ENCODE data around the gene SLC1A1.
A peak's percentile ranks its signal among the peaks of the same experiment; 100 is the strongest.

SLC1A1 gene

GRCh38 chr9:4573634-4574389 lies 83.5 kb downstream of the SLC1A1 start:
- peaks cover 21 to 85% of the 10 kb centered on the region in 2 experiments for H3K36me3 ChIP-seq (ENCODE audit: control insufficient read depth in 1 of 2, insufficient read depth in 2 of 2, low read depth in 1 of 2, low read length in 2 of 2)
- DNase-seq, result no peak
- no peak overlapping the region for H2BK5ac ChIP-seq (ENCODE audit: low read depth, low read length, poor library complexity, severe bottlenecking)
- no peak overlapping the region for H3K14ac ChIP-seq (ENCODE audit: low read length in 2 of 2)
- no peak overlapping the region for H2AFZ ChIP-seq (ENCODE audit: low read depth, low read length)
- H2BK12ac ChIP-seq (ENCODE audit: low read length in 2 of 2), result no peak overlapping the region
- no peaks in the 10 kb centered on the region for H3K79me1 ChIP-seq (replicated peaks; ENCODE audit: low read length, poor library complexity, severe bottlenecking)
- no peak overlapping the region for H4K91ac ChIP-seq (ENCODE audit: low read length)
- H2BK120ac ChIP-seq (ENCODE audit: low read depth, low read length), result no peak overlapping the region
- H3K9me3 ChIP-seq (ENCODE audit: control insufficient read depth, low read length), result no peaks in the 10 kb centered on the region
- no peak overlapping the region for H3K9ac ChIP-seq (ENCODE audit: low read length)
- no peak overlapping the region for H3K4me3 ChIP-seq (ENCODE audit: insufficient read depth in 1 of 2, low read depth in 1 of 2, low read length in 2 of 2)
- no peak overlapping the region for H3K18ac ChIP-seq (ENCODE audit: low read depth in 1 of 2, low read length in 2 of 2)
- H3K23ac ChIP-seq (ENCODE audit: low read length in 2 of 2), result no peak overlapping the region
- H3K27me3 ChIP-seq (ENCODE audit: control insufficient read depth in 1 of 2, insufficient read depth in 1 of 2, low read length in 2 of 2), result no peaks in the 10 kb centered on the region
- WGBS, result 79% methylated on average over 4 of the region's 5 CpGs
- no peak overlapping the region for H2BK15ac ChIP-seq (ENCODE audit: low read depth, poor library complexity, severe bottlenecking)
- H3K4ac ChIP-seq (ENCODE audit: low read depth in 1 of 2, low read length in 2 of 2), result no peak overlapping the region
- no peak overlapping the region for H4K8ac ChIP-seq (ENCODE audit: low read length)
- H3K27ac ChIP-seq (ENCODE audit: low read length, poor library complexity, severe bottlenecking), result no peak overlapping the region
- H3K4me2 ChIP-seq (ENCODE audit: low read length, poor library complexity, severe bottlenecking), result no peak overlapping the region
- H3K4me1 ChIP-seq (ENCODE audit: control insufficient read depth, insufficient read depth, low read depth, low read length), result no peaks in the 10 kb centered on the region
- H2AK5ac ChIP-seq (ENCODE audit: low read length, severe bottlenecking), result no peak overlapping the region

- WGBS, result 96% methylated on average over 7 of the region's 7 CpGs
These were observed 84.5 kb downstream of the SLC1A1 start for GRCh38 chr9:4574657-4575243.

GRCh38 chr9:4575997-4576396 lies 85.7 kb downstream of the SLC1A1 start:
- no peak overlapping the region for H3K18ac ChIP-seq (ENCODE audit: low read depth in 1 of 2, low read length in 2 of 2)
- H3K36me3 ChIP-seq (ENCODE audit: control insufficient read depth in 1 of 2, insufficient read depth in 2 of 2, low read depth in 1 of 2, low read length in 2 of 2), result peaks cover 23 to 71% of the 10 kb centered on the region in 2 experiments
- no peak overlapping the region for H3K4me3 ChIP-seq (ENCODE audit: insufficient read depth in 1 of 2, low read depth in 1 of 2, low read length in 2 of 2)
- H3K27me3 ChIP-seq (ENCODE audit: control insufficient read depth in 1 of 2, insufficient read depth in 1 of 2, low read length in 2 of 2), result no peaks in the 10 kb centered on the region
- no peaks in the 10 kb centered on the region for H3K79me1 ChIP-seq (replicated peaks; ENCODE audit: low read length, poor library complexity, severe bottlenecking)
- no peak overlapping the region for H2AFZ ChIP-seq (ENCODE audit: low read depth, low read length)
- no peak overlapping the region for H2BK15ac ChIP-seq (ENCODE audit: low read depth, poor library complexity, severe bottlenecking)
- WGBS, result 79% methylated on average over 8 of the region's 8 CpGs
- H3K27ac ChIP-seq (ENCODE audit: low read length, poor library complexity, severe bottlenecking), result no peak overlapping the region
- H2BK5ac ChIP-seq (ENCODE audit: low read depth, low read length, poor library complexity, severe bottlenecking), result no peak overlapping the region
- no peaks in the 10 kb centered on the region for H3K4me1 ChIP-seq (ENCODE audit: control insufficient read depth, insufficient read depth, low read depth, low read length)
- H3K4me2 ChIP-seq (ENCODE audit: low read length, poor library complexity, severe bottlenecking), result no peak overlapping the region
- H4K8ac ChIP-seq (ENCODE audit: low read length), result no peak overlapping the region
- H2BK12ac ChIP-seq (ENCODE audit: low read length in 2 of 2), result no peak overlapping the region
- H3K23ac ChIP-seq (ENCODE audit: low read length in 2 of 2), result no peak overlapping the region
- no peaks in the 10 kb centered on the region for H3K9me3 ChIP-seq (ENCODE audit: control insufficient read depth, low read length)
- H2AK5ac ChIP-seq (ENCODE audit: low read length, severe bottlenecking), result no peak overlapping the region
- no peak overlapping the region for H4K91ac ChIP-seq (ENCODE audit: low read length)
- DNase-seq, result no peak
- no peak overlapping the region for H2BK120ac ChIP-seq (ENCODE audit: low read depth, low read length)
- no peak overlapping the region for H3K4ac ChIP-seq (ENCODE audit: low read depth in 1 of 2, low read length in 2 of 2)
- H3K9ac ChIP-seq (ENCODE audit: low read length), result no peak overlapping the region
- H3K14ac ChIP-seq (ENCODE audit: low read length in 2 of 2), result no peak overlapping the region

More at GRCh38 chr9:4574657-4575243, 84.5 kb downstream of the SLC1A1 start:
- H3K18ac ChIP-seq (ENCODE audit: low read depth in 1 of 2, low read length in 2 of 2), result no peak overlapping the region
- H3K4me3 ChIP-seq (ENCODE audit: insufficient read depth in 1 of 2, low read depth in 1 of 2, low read length in 2 of 2), result no peak overlapping the region
- no peak overlapping the region for H3K27ac ChIP-seq (ENCODE audit: low read length, poor library complexity, severe bottlenecking)
- no peaks in the 10 kb centered on the region for H3K9me3 ChIP-seq (ENCODE audit: control insufficient read depth, low read length)
- no peaks in the 10 kb centered on the region for H3K27me3 ChIP-seq (ENCODE audit: control insufficient read depth in 1 of 2, insufficient read depth in 1 of 2, low read length in 2 of 2)
- H3K4me2 ChIP-seq (ENCODE audit: low read length, poor library complexity, severe bottlenecking), result no peak overlapping the region
- no peak overlapping the region for H3K4ac ChIP-seq (ENCODE audit: low read depth in 1 of 2, low read length in 2 of 2)
- peaks cover 21 to 76% of the 10 kb centered on the region in 2 experiments for H3K36me3 ChIP-seq (ENCODE audit: control insufficient read depth in 1 of 2, insufficient read depth in 2 of 2, low read depth in 1 of 2, low read length in 2 of 2)
- H3K9ac ChIP-seq (ENCODE audit: low read length), result no peak overlapping the region
- H2BK5ac ChIP-seq (ENCODE audit: low read depth, low read length, poor library complexity, severe bottlenecking), result no peak overlapping the region
- H2BK15ac ChIP-seq (ENCODE audit: low read depth, poor library complexity, severe bottlenecking), result no peak overlapping the region
- no peak overlapping the region for H2AK5ac ChIP-seq (ENCODE audit: low read length, severe bottlenecking)
- no peak overlapping the region for H4K91ac ChIP-seq (ENCODE audit: low read length)
- H2BK120ac ChIP-seq (ENCODE audit: low read depth, low read length), result no peak overlapping the region
- H2AFZ ChIP-seq (ENCODE audit: low read depth, low read length), result no peak overlapping the region
- no peak overlapping the region for H3K14ac ChIP-seq (ENCODE audit: low read length in 2 of 2)
- H3K23ac ChIP-seq (ENCODE audit: low read length in 2 of 2), result peak overlapping the region in 1 of 2 experiments; percentile 78
- H2BK12ac ChIP-seq (ENCODE audit: low read length in 2 of 2), result no peak overlapping the region
- no peaks in the 10 kb centered on the region for H3K4me1 ChIP-seq (ENCODE audit: control insufficient read depth, insufficient read depth, low read depth, low read length)
- H4K8ac ChIP-seq (ENCODE audit: low read length), result no peak overlapping the region
- DNase-seq, result no peak
- H3K79me1 ChIP-seq (replicated peaks; ENCODE audit: low read length, poor library complexity, severe bottlenecking), result no peaks in the 10 kb centered on the region

- Histone ChIP-seq H2BK12ac (ENCODE audit: low read length in 2 of 2) (no peak overlapping the region), H3K27ac (ENCODE audit: low read length, poor library complexity, severe bottlenecking) (no peak overlapping the region), H3K4me2 (ENCODE audit: low read length, poor library complexity, severe bottlenecking) (no peak overlapping the region), H3K18ac (ENCODE audit: low read depth in 1 of 2, low read length in 2 of 2) (no peak overlapping the region), H2AFZ (ENCODE audit: low read depth, low read length) (no peak overlapping the region), H3K9ac (ENCODE audit: low read length) (no peak overlapping the region), H3K27me3 (ENCODE audit: control insufficient read depth in 1 of 2, insufficient read depth in 1 of 2, low read length in 2 of 2) (no peaks in the 10 kb centered on the region), H3K14ac (ENCODE audit: low read length in 2 of 2) (no peak overlapping the region), H3K79me1 (replicated peaks; ENCODE audit: low read length, poor library complexity, severe bottlenecking) (no peaks in the 10 kb centered on the region), H3K4me1 (ENCODE audit: control insufficient read depth, insufficient read depth, low read depth, low read length) (no peaks in the 10 kb centered on the region), H3K4me3 (ENCODE audit: insufficient read depth in 1 of 2, low read depth in 1 of 2, low read length in 2 of 2) (no peak overlapping the region), H3K9me3 (ENCODE audit: control insufficient read depth, low read length) (no peaks in the 10 kb centered on the region), H2AK5ac (ENCODE audit: low read length, severe bottlenecking) (no peak overlapping the region), H4K8ac (ENCODE audit: low read length) (no peak overlapping the region), H2BK5ac (ENCODE audit: low read depth, low read length, poor library complexity, severe bottlenecking) (no peak overlapping the region), H3K4ac (ENCODE audit: low read depth in 1 of 2, low read length in 2 of 2) (no peak overlapping the region), H4K91ac (ENCODE audit: low read length) (no peak overlapping the region), H2BK120ac (ENCODE audit: low read depth, low read length) (no peak overlapping the region), H3K36me3 (ENCODE audit: control insufficient read depth in 1 of 2, insufficient read depth in 2 of 2, low read depth in 1 of 2, low read length in 2 of 2) (peaks cover 23 to 75% of the 10 kb centered on the region in 2 experiments), H2BK15ac (ENCODE audit: low read depth, poor library complexity, severe bottlenecking) (no peak overlapping the region), H3K23ac (ENCODE audit: low read length in 2 of 2) (no peak overlapping the region)
- 97% methylated on average over 8 of the region's 8 CpGs for WGBS
- no peak for DNase-seq
These were observed 86.2 kb downstream of the SLC1A1 start for GRCh38 chr9:4576448-4576847.

All from mesenchymal stem cell (in vitro differentiated cells and primary cell).